ENCODE results near the gene DZIP3. TPM values are rescaled to one million over a fixed set of nuclear protein-coding genes. Genes with fewer than 3 reads are reported as not detected.

The DZIP3 gene
- total RNA-seq, 4 donors from 2014 or later = 0.83 to 5.0 (median 2.8) TPM

DNA sequence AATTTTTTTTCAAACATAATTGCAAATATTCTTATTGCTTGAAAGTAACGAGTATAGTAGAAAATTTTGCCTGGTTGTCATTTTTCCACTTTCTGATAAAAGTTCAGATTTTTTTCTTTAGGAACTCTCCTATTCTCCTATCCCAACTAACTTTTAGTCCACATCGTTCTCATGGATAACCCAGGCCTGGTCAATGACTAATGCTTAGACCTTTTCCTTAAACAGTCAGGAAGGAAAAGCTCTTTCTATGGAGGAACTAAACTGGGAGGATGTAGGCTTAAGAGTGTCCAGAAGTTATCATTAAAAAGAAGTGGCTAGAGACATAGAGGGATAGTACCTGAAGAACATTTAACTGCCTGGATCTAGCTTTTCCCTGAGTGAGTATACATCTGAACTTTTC lies 27.0 kb upstream of the DZIP3 start:
- intact Hi-C loops (cut with DNase I) = no loop called here
- 89 to 94% methylated on average over 2 of the region's 2 CpGs for WGBS, 2 donors
- Histone ChIP-seq H3K4me1 (no peaks in the 10 kb centered on the region), H3K4me3 (no peak overlapping the region), H3K9me3 (no peaks in the 10 kb centered on the region), H3K27me3 (no peaks in the 10 kb centered on the region), H3K27ac (no peak overlapping the region), H3K36me3 (peaks cover 0 to 16% (median 0%) of the 10 kb centered on the region in 3 donors)
- no peak for TF ChIP-seq POLR2A (IDR thresholded peaks at IDR 0.05)
- TF ChIP-seq, protein P1, sequence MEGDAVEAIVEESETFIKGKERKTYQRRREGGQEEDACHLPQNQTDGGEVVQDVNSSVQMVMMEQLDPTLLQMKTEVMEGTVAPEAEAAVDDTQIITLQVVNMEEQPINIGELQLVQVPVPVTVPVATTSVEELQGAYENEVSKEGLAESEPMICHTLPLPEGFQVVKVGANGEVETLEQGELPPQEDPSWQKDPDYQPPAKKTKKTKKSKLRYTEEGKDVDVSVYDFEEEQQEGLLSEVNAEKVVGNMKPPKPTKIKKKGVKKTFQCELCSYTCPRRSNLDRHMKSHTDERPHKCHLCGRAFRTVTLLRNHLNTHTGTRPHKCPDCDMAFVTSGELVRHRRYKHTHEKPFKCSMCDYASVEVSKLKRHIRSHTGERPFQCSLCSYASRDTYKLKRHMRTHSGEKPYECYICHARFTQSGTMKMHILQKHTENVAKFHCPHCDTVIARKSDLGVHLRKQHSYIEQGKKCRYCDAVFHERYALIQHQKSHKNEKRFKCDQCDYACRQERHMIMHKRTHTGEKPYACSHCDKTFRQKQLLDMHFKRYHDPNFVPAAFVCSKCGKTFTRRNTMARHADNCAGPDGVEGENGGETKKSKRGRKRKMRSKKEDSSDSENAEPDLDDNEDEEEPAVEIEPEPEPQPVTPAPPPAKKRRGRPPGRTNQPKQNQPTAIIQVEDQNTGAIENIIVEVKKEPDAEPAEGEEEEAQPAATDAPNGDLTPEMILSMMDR (IDR thresholded peaks at IDR 0.05) = no peak
- DNase-seq = no peak

DNA sequence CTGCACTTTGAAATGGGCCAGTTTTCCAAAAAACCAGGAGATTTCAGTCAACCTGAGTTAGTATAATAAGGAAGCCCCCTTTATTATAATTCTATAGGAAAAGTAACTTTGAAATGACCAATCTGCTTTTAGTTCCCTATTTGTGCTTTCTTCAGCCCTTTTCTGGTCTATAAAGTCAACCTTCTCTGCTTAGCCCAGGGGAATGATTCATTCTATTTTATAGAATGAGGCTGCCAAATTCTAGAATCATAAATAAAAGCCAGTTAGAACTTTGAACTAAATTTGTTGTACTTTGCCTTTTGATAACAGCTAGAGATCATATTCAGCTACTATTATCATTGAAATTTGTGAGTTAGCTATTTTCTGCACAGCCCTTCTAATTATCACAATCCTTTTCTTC lies 25.0 kb upstream of the DZIP3 start:
- intact Hi-C loops (cut with DNase I) = no loop called here
- H3K27ac ChIP-seq = no peak overlapping the region
- no peak for TF ChIP-seq POLR2A (IDR thresholded peaks at IDR 0.05)
- TF ChIP-seq, protein P1 (IDR thresholded peaks at IDR 0.05) = no peak

DNA sequence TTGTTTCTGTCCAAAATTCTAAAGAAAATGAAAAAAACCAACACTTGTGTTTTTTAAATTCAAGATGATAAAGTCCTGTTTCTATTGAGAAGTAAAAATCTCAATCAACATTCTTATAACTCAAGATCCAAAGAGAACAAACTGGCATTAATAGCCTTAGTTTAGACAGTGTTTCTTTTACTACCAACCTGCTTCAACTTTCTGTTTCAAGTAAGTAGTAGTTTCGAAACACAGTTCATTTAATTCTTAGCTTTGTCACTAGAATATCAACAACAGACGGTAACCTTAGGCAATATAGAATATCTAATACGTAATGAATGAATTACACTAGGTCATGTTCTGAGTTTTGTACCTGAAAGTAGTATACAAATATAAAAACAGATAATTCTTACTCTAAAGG lies 24.0 kb upstream of the DZIP3 start:
- no peak for DNase-seq
- WGBS, 2 donors = 88 to 91% methylated on average over 3 of the region's 3 CpGs
- H3K36me3 ChIP-seq = peaks cover 0 to under 1% (median 0%) of the 10 kb centered on the region in 3 donors
- no peak overlapping the region for H3K4me3 ChIP-seq
- H3K27ac ChIP-seq = no peak overlapping the region
- H3K27me3 ChIP-seq = no peaks in the 10 kb centered on the region
- no peaks in the 10 kb centered on the region for H3K9me3 ChIP-seq
- TF ChIP-seq POLR2A (IDR thresholded peaks at IDR 0.05) = no peak
- TF ChIP-seq, protein P1 (IDR thresholded peaks at IDR 0.05) = no peak
- no peaks in the 10 kb centered on the region for H3K4me1 ChIP-seq
- intact Hi-C loops (cut with DNase I) = no loop called here

More for the DNA sequence above, 25.0 kb upstream of the DZIP3 start:
- no peak for DNase-seq
- Histone ChIP-seq H3K9me3 (no peaks in the 10 kb centered on the region), H3K4me1 (no peaks in the 10 kb centered on the region), H3K4me3 (no peak overlapping the region), H3K27me3 (no peaks in the 10 kb centered on the region), H3K36me3 (peaks cover 0 to 7% (median 0%) of the 10 kb centered on the region in 3 donors)

DNA sequence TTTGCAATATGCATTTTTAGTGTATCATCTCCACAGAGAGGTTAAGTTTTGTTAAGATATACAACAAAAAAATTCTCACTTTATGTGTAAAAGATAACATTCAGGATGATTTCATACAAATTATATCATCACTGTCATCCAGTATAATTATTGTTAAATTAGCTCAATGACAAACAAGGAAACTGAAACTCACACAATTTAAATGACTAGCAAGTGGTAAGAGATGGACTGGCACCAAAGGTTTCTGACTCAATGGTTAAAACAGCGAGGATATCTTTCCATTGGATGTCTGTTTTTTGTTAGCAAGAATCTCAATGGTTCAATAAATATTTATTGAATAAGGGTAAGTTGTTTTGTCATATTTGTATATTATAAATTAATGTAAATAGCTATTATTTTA lies 22.9 kb upstream of the DZIP3 start:
- H3K9me3 ChIP-seq = no peaks in the 10 kb centered on the region
- TF ChIP-seq, protein P1 (IDR thresholded peaks at IDR 0.05) = no peak
- no peak for TF ChIP-seq POLR2A (IDR thresholded peaks at IDR 0.05)
- intact Hi-C loops (cut with DNase I) = no loop called here
- 79 to 86% methylated on average over 1 of the region's 1 CpG for WGBS, 2 donors
- no peak for DNase-seq
- no peaks in the 10 kb centered on the region for H3K4me1 ChIP-seq
- H3K27ac ChIP-seq = no peak overlapping the region
- H3K27me3 ChIP-seq = no peaks in the 10 kb centered on the region
- no peak overlapping the region for H3K4me3 ChIP-seq
- no peaks in the 10 kb centered on the region for H3K36me3 ChIP-seq

DNA sequence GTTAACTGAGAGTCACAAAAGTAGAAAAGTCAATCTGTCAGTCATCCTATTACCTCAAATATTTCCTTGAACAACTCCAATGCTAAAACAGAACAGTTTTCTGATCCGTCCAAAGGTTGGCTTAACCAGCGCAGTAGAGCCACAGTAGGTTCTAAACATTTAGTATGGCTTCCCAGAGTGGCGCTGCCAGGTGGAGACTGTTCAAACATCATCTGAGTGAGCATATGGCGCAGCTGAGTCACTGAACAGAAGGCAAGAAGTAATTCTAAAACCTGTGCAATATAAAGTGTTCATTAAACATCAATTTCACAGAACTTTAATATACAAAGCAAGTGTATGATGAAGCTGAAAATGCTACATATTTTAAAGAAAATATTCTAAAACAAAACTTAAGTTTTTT lies 20.2 kb upstream of the DZIP3 start:
- Histone ChIP-seq H3K4me3 (no peak overlapping the region), H3K9me3 (no peaks in the 10 kb centered on the region), H3K27ac (no peak overlapping the region), H3K27me3 (no peaks in the 10 kb centered on the region), H3K4me1 (no peaks in the 10 kb centered on the region), H3K36me3 (peaks cover 0 to 5% (median 0%) of the 10 kb centered on the region in 3 donors)
- no peak for TF ChIP-seq POLR2A (IDR thresholded peaks at IDR 0.05)
- TF ChIP-seq, protein P1 (IDR thresholded peaks at IDR 0.05) = no peak
- DNase-seq = no peak
- 92 to 96% methylated on average over 4 of the region's 4 CpGs for WGBS, 2 donors
- intact Hi-C loops (cut with DNase I) = no loop called here
